T1000 (cell line): ENCODE data around the gene TMEM127.
"Not testable (repeated sequence)": the region's sequence is repeated elsewhere in the genome, so short reads cannot be mapped to it uniquely, and the experiment has no call there.

Experiments used
- DNase-seq: peaks from one replicate; lab custom pipeline; 2025; ENCODE audit warnings: mixed read lengths; lab: John Stamatoyannopoulos, UW

TMEM127 gene

GRCh38 chr2:96241227-96241626, 24.6 kb downstream of the TMEM127 start:
- no peak for DNase-seq

- no peak for DNase-seq
These were observed 25.3 kb downstream of the TMEM127 start for GRCh38 chr2:96240341-96241038.

GRCh38 chr2:96239745-96240264, 26.0 kb downstream of the TMEM127 start:
- DNase-seq, result no peak

- no peak for DNase-seq
These were observed 26.7 kb downstream of the TMEM127 start for GRCh38 chr2:96239091-96239490.

- no peak for DNase-seq
These were observed 27.5 kb downstream of the TMEM127 start for GRCh38 chr2:96238266-96238665.

- DNase-seq, result no peak
These were observed 28.9 kb downstream of the TMEM127 start for GRCh38 chr2:96236882-96237281.

- no peak for DNase-seq
These were observed 31.9 kb downstream of the TMEM127 start for GRCh38 chr2:96233880-96234316.

GRCh38 chr2:96233436-96233835, 32.4 kb downstream of the TMEM127 start:
- no peak for DNase-seq

- no peak for DNase-seq
These were observed 34.5 kb downstream of the TMEM127 start for GRCh38 chr2:96231316-96231715.

GRCh38 chr2:96225016-96225533, 40.7 kb downstream of the TMEM127 start:
- DNase-seq, result no peak

- DNase-seq, result not testable (repeated sequence)
These were observed 44.7 kb downstream of the TMEM127 start for GRCh38 chr2:96221106-96221505.

GRCh38 chr2:96219959-96220358, 45.8 kb downstream of the TMEM127 start:
- not testable (repeated sequence) for DNase-seq

- no peak for DNase-seq
These were observed 47.2 kb downstream of the TMEM127 start for GRCh38 chr2:96218508-96219131.

- no peak for DNase-seq
These were observed 51.2 kb downstream of the TMEM127 start for GRCh38 chr2:96214554-96214953.

- no peak for DNase-seq
These were observed 52.4 kb downstream of the TMEM127 start for GRCh38 chr2:96213379-96213778.

- no peak for DNase-seq
These were observed 53.5 kb downstream of the TMEM127 start for GRCh38 chr2:96212339-96212738.

- DNase-seq, result no peak
These were observed 56.1 kb downstream of the TMEM127 start for GRCh38 chr2:96209729-96210085.

- DNase-seq, result no peak
These were observed 56.6 kb downstream of the TMEM127 start for GRCh38 chr2:96209011-96209728.

- DNase-seq, result peak; percentile 94
These were observed 57.4 kb downstream of the TMEM127 start, which contains the start of gene STARD7 for GRCh38 chr2:96208143-96209010. STARD7 (minus strand) TSS chr2:96208827; CDS start chr2:96208434, 393 bp downstream.

- no peak for DNase-seq
These were observed 58.0 kb downstream of the TMEM127 start for GRCh38 chr2:96207774-96208142.

- no peak for DNase-seq
These were observed 58.6 kb downstream of the TMEM127 start for GRCh38 chr2:96207073-96207773.
